B cell (primary cell): ENCODE data around the gene PPP1R26. TPM values are rescaled to one million over a fixed set of nuclear protein-coding genes. Genes with fewer than 3 reads are reported as not detected.

Experiments
- ATAC-seq: fragments of 200-7000 bp; cut with Tn5 transposase; one replicate; pipeline ENCODE4 v1.10.0; 2021; ENCODE audit warnings: low read depth, mild to moderate bottlenecking, moderate number of reproducible peaks, moderate library complexity
- CTCF ChIA-PET: fragments of 350-600 bp; sonication (Branson Sonifier 250); formaldehyde crosslinking; loops from one replicate; lab custom pipeline; 2021; ENCODE audit warnings: antibody characterized with exemption, inconsistent platforms; lab: Charles Lee
- POLR2A ChIA-PET: fragments of 350-600 bp; sonication (Branson Sonifier 250); formaldehyde crosslinking; loops from one replicate; lab custom pipeline; 2021; ENCODE audit warnings: antibody characterized with exemption; lab: Charles Lee
- DNase-seq: peaks from one replicate; pipeline ENCODE4 v3.0.0; 2013
- H2AFZ ChIP-seq: 2 replicates; pipeline ENCODE4 v1.6.1; 2012; ENCODE audit warnings: mild to moderate bottlenecking, low read depth, low read length; ENCODE audit not compliant: insufficient read depth, poor library complexity, severe bottlenecking
- H3K27ac ChIP-seq, 2 donors: 1 replicate in 1 of 2; 2 replicates in 1 of 2; pipeline ENCODE4 v1.5.1; 2012 to 2013; ENCODE audit warnings: low read length in 2 of 2, mild to moderate bottlenecking in 2 of 2, moderate library complexity in 1 of 2
- H3K27me3 ChIP-seq, 4 experiments: fragments of 200-600 bp in 1 of 4; sonication (generic) in 1 of 4; replicated peaks in 1 of 4; 1 replicate in 2 of 4; 2 replicates in 2 of 4; pipeline versions ENCODE4 v1.6.1 to v1.7.0; 2013 to 2016; ENCODE audit warnings: low read length in 3 of 4, mild to moderate bottlenecking in 2 of 4, mixed read lengths in 1 of 4, moderate library complexity in 1 of 4; ENCODE audit not compliant: insufficient read depth in 4 of 4, control insufficient read depth in 3 of 4; ENCODE audit errors: control extremely low read depth in 1 of 4
- H3K36me3 ChIP-seq, 2 experiments: replicated peaks in 1 of 2; 1 replicate in 1 of 2; 2 replicates in 1 of 2; pipeline versions ENCODE4 v1.6.1 to v1.7.1; 2013; ENCODE audit warnings: low read length in 1 of 2; ENCODE audit not compliant: insufficient read depth in 2 of 2, control insufficient read depth in 1 of 2; ENCODE audit errors: control extremely low read depth in 1 of 2, extremely low read depth in 1 of 2
- H3K4me1 ChIP-seq, 2 donors: fragments of 200-600 bp in 1 of 2; sonication (generic) in 1 of 2; 1 replicate in 1 of 2; 2 replicates in 1 of 2; pipeline versions ENCODE4 v1.5.1 to v1.6.1; 2013 to 2017; ENCODE audit warnings: low read length in 2 of 2; ENCODE audit not compliant: control insufficient read depth in 2 of 2, insufficient read depth in 2 of 2
- H3K4me2 ChIP-seq: replicated peaks from 2 replicates; pipeline ENCODE3; 2012; ENCODE audit warnings: mild to moderate bottlenecking, low read depth, low read length; ENCODE audit not compliant: poor library complexity, severe bottlenecking
- H3K4me3 ChIP-seq, 5 experiments: fragments of 200-600 bp in 1 of 5; sonication (generic) in 1 of 5; 1 replicate in 3 of 5; 2 replicates in 2 of 5; pipeline versions ENCODE4 v1.5.1 to v1.7.0; 2011 to 2016; ENCODE audit warnings: low read length in 4 of 5, mild to moderate bottlenecking in 4 of 5, low read depth in 2 of 5, control low read depth in 1 of 5, moderate library complexity in 1 of 5; ENCODE audit not compliant: insufficient read depth in 1 of 5; ENCODE audit errors: control extremely low read depth in 1 of 5, extremely low read depth in 1 of 5
- H3K79me2 ChIP-seq: fragments of 200-600 bp; sonication (generic); one replicate; pipeline ENCODE4 v1.6.0; 2016; ENCODE audit warnings: low read length; ENCODE audit not compliant: control insufficient read depth, insufficient read depth
- H3K9ac ChIP-seq: fragments of 200-600 bp; sonication (generic); 2 replicates; pipeline ENCODE4 v1.6.1; 2017; ENCODE audit warnings: mild to moderate bottlenecking, low read length, moderate library complexity
- H3K9me3 ChIP-seq, 3 donors: one replicate each; pipeline versions ENCODE4 v1.6.1 to v1.7.1; 2013; ENCODE audit warnings: low read length in 2 of 3; ENCODE audit not compliant: control insufficient read depth in 2 of 3, insufficient read depth in 1 of 3; ENCODE audit errors: control extremely low read depth in 1 of 3
- H4K20me1 ChIP-seq: 2 replicates; pipeline ENCODE4 v1.6.0; 2012; ENCODE audit warnings: mild to moderate bottlenecking, low read length; ENCODE audit not compliant: insufficient read depth, control insufficient read depth, poor library complexity, severe bottlenecking
- H3K27ac Mint-ChIP-seq: one replicate; pipeline ENCODE4 v1.8.0; 2021; ENCODE audit warnings: mixed read lengths
- H3K27me3 Mint-ChIP-seq: one replicate; pipeline ENCODE4 v1.8.0; 2021; ENCODE audit warnings: mixed read lengths
- H3K4me1 Mint-ChIP-seq: one replicate; pipeline ENCODE4 v1.8.0; 2021; ENCODE audit warnings: mixed read lengths
- H3K4me3 Mint-ChIP-seq: one replicate; pipeline ENCODE4 v1.8.0; 2021; ENCODE audit warnings: mixed read lengths
- H3K9me3 Mint-ChIP-seq: one replicate; pipeline ENCODE4 v1.8.0; 2022; ENCODE audit warnings: mixed read lengths; ENCODE audit not compliant: insufficient read depth
- CTCF ChIP-seq: fragments of 200-600 bp; IDR thresholded peaks from one replicate; pipeline ENCODE4 v1.8.0; 2022; ENCODE audit warnings: antibody characterized with exemption, mild to moderate bottlenecking
- EZH2 ChIP-seq: IDR thresholded peaks from 2 replicates; pipeline ENCODE4 v1.6.1; 2012; ENCODE audit warnings: borderline replicate concordance, low read depth, mild to moderate bottlenecking, moderate library complexity, low read length; ENCODE audit not compliant: insufficient read depth, poor library complexity, severe bottlenecking
- WGBS: methylation state at CpG from one replicate; pipeline ENCODE4 v1.1.5; 2013; ENCODE audit warnings: missing lambda C conversion rate; ENCODE audit not compliant: insufficient coverage; 5-methylcytosine and 5-hydroxymethylcytosine counted together
- intact Hi-C: fragments of 100-400 bp; cut with micrococcal nuclease; formaldehyde crosslinking; loops from one replicate; pipeline ENCODE4 v1.10.0; 2022
- polyA plus RNA-seq: library from polyadenylated mRNA; depleted of rRNA; stranded (reverse); fragments of >200 nt; gene quantifications from 2 replicates; pipeline ENCODE4 v1.2.3, GENCODE V29; 2012
- total RNA-seq, 2 donors: library from RNA; stranded (reverse); fragments of 120-200 nt in 1 of 2; gene quantifications; 1 replicate in 1 of 2; 2 replicates in 1 of 2; pipeline versions ENCODE4 v1.2.3 to v1.2.4, GENCODE V29; 2013 to 2022

The PPP1R26 gene
- total and polyA plus RNA-seq, 2 donors (not counting 1 experiment from before 2014, with no cell fraction given), result 1.9 to 7.8 TPM

DNA sequence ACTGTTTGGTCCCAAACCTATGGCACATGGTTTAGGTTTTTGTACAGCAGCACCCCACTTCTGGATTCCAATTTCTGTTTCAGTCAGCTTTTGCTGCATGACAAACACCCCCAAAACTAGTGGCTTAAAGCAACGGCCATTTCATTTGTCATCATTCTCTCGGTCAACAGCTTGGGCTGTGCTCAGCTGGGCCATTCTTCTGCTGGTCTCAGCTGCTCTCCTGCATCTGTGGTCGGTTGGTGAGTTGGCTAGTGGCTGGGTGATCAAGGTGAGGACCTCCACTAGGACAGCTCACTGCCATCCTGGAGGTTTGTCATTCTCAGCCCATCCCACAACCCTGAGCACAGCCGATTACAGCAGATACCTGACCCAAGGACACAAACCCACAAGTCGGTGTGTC, 24.8 kb upstream of the PPP1R26 start:
- ATAC-seq, result no peak
- Mint-ChIP-seq H3K4me3 (no peak overlapping the region), H3K27ac (no peak overlapping the region), H3K4me1 (no peaks in the 10 kb centered on the region), H3K27me3 (peaks cover 23% of the 10 kb centered on the region), H3K9me3 (peaks cover 5% of the 10 kb centered on the region)
- ChIA-PET POLR2A (no interaction called here), CTCF (no interaction called here)
- no peaks in the 10 kb centered on the region for H4K20me1 ChIP-seq
- no peaks in the 10 kb centered on the region for H3K79me2 ChIP-seq
- H3K4me3 ChIP-seq, result no peak overlapping the region
- H3K36me3 ChIP-seq, result no peaks in the 10 kb centered on the region
- H2AFZ ChIP-seq, result no peak overlapping the region
- WGBS, result 87% methylated on average over 3 of the region's 5 CpGs
- intact Hi-C loops, result no loop called here
- H3K9me3 ChIP-seq, result peaks cover 0 to 3% (median 0%) of the 10 kb centered on the region in 3 donors
- H3K27me3 ChIP-seq, result no peaks in the 10 kb centered on the region
- no peak for DNase-seq
- H3K4me1 ChIP-seq, result no peaks in the 10 kb centered on the region
- no peak for TF ChIP-seq EZH2
- no peak for TF ChIP-seq CTCF
- no peak overlapping the region for H3K27ac ChIP-seq
- H3K4me2 ChIP-seq, result no peak overlapping the region
- no peak overlapping the region for H3K9ac ChIP-seq

GRCh38 chr9:135455401-135456030, 24.1 kb upstream of the PPP1R26 start:
- POLR2A ChIA-PET, result no interaction called here
- no peaks in the 10 kb centered on the region for H4K20me1 ChIP-seq
- no peak overlapping the region for H3K4me3 Mint-ChIP-seq
- CTCF ChIA-PET, result no interaction called here
- no peak for ATAC-seq
- H3K27me3 ChIP-seq, result no peaks in the 10 kb centered on the region
- WGBS, result 90% methylated on average over 13 of the region's 23 CpGs
- no peak for DNase-seq
- no peaks in the 10 kb centered on the region for H3K4me1 ChIP-seq
- H3K36me3 ChIP-seq, result no peaks in the 10 kb centered on the region
- H3K27ac Mint-ChIP-seq, result no peak overlapping the region
- peaks cover 0 to 3% (median 0%) of the 10 kb centered on the region in 3 donors for H3K9me3 ChIP-seq
- intact Hi-C loops, result no loop called here
- no peak overlapping the region for H3K4me2 ChIP-seq
- H3K9me3 Mint-ChIP-seq, result peaks cover 5% of the 10 kb centered on the region
- no peak overlapping the region for H3K4me3 ChIP-seq
- H2AFZ ChIP-seq, result no peak overlapping the region
- peaks cover 27% of the 10 kb centered on the region for H3K27me3 Mint-ChIP-seq
- TF ChIP-seq EZH2, result no peak
- TF ChIP-seq CTCF, result no peak
- no peak overlapping the region for H3K27ac ChIP-seq
- H3K9ac ChIP-seq, result no peak overlapping the region
- H3K79me2 ChIP-seq, result no peaks in the 10 kb centered on the region
- no peaks in the 10 kb centered on the region for H3K4me1 Mint-ChIP-seq
